Stimulated activated CD8-positive, alpha-beta memory T cell treated with anti-CD3 and anti-CD28 coated beads, Interleukin-15, amount 100 ng/mL, for 1 hour (primary cell): Measurements from ENCODE around the gene BEST3.
"Not testable (repeated sequence)": the region's sequence is repeated elsewhere in the genome, so short reads cannot be mapped to it uniquely, and the experiment has no call there.

Experiments
- DNase-seq: peaks from one replicate; pipeline ENCODE4 v3.0.0-alpha.2; 2020; ENCODE audit warnings: low read depth

Gene BEST3

DNA sequence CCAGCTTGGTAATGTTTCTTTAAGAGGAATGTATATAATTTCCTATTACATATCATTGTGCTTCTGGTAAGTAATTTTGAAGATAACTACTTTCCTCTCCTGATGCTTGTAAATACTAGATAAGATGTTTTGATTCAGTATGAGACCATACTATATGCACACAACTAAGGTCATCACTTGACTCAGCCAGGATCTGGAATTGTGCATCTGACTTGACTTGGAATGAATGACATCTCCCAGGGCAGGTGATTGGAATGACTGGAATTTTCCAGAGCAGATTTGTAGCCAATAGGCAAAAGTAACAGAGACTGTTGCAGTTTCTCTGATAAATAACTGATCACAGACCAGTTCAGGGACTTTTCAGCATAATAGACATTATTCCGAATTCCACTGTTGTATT is 11.1 kb downstream of the BEST3 start:
- no peak for DNase-seq

DNA sequence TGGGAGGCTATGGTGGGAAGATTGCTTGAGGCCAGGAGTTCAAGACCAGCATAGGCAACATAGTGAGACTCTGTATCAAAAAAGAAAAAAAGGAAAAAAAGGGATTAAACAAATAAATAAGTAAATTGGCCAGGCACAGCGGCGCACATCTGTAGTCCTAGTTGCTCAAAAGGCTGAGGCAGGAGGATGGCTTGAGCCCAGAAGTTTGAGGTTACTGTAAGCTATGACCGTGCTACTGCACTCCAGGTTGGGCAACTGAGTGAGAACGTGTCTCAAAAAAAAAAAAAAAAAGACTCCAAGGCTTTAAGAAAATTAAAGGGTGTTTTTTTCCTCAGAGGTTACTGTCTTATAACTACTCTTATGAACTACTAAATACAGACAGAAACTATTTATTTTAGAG is 11.7 kb downstream of the BEST3 start:
- no peak for DNase-seq

DNA sequence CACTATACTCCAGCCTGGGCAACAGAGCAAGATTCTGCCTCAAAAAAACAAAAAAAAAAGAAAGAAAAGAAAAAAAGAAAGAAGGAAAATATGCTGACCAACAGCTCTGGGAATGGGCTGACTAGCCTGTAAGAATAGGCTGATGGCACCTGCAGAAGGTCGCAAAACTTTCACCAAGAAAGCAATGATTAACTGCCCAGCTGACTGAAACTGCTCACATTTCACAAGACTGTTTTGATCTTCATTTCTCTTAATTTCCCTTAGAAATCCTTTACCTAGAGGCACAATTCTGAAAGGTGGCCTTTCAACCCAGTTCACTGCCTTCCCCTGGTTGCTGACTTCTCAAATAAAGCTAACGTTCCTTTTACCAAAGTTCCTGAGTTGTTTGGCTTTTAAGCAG is 12.4 kb downstream of the BEST3 start:
- no peak for DNase-seq

DNA sequence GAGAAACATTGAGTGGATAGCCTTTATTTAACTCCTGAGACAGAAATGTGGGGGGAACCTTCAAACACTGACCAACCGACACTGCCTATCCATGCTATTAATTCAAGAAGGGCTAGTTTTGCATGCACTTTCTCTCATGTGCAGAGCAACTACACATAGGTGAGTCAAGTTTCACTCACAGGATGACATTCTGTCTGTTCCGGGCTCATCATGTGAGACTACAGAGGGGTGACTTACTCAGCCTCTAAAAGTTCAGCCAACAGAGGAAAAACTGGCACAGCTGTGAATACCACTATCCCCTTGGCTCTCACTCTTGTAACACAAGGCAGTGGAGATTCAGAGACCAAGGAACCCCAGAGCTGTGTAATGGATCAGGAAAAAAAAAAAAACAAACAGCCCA is 13.3 kb downstream of the BEST3 start:
- DNase-seq: no peak

- no peak for DNase-seq
Measured at GRCh38 chr12:69684466-69684865, 14.6 kb downstream of the BEST3 start.

DNA sequence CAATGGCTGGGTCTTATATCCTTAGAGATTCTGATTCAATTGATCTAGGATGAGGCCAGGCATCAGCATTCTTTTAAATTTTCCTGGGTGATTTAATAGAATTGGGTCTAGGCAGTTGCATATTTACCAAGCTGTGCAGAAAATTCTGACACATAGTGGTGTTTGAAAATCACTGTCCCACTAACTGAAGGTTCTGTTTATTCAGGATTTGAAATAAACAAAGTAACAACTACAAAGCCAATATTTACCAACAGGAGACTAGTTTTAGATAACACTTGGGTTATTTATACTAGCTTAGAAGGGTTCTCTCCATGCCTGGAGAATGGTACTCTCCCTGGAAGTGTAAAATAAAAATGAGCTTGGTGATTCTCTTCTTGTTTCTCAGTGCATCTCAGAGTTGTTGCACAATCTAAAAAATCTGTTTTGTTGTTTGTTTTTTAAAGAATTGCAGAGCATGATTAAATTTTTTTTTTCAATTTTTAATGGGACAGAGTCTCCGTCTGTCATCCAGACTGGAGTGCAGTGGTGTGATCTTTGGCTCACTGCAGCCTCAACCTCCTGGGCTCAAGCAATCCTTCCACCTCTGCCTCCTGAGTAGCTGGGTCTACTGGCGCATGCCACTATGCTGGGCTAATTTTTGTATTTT is 16.9 kb downstream of the BEST3 start:
- no peak for DNase-seq

DNA sequence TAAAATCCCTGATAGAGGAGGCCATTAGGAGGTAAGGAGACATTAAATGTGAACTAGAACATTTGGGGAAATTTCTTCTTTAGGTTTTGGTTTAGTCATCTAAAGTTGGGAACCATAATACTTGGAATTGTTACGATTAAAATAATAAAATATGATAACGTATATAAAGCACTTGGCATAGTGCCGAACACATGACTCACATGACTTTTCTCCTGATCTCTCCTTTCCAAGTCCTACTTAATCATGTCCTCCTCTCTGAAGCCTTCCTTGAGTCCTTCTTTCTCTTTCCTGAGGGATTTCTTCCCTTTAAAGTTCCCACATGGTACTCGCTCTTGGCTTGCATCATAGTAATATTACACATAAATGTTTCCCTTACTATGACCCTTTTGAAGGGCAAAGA is 20.0 kb downstream of the BEST3 start:
- no peak for DNase-seq

- no peak for DNase-seq
Measured at GRCh38 chr12:69676257-69677012, 22.7 kb downstream of the BEST3 start.

DNA sequence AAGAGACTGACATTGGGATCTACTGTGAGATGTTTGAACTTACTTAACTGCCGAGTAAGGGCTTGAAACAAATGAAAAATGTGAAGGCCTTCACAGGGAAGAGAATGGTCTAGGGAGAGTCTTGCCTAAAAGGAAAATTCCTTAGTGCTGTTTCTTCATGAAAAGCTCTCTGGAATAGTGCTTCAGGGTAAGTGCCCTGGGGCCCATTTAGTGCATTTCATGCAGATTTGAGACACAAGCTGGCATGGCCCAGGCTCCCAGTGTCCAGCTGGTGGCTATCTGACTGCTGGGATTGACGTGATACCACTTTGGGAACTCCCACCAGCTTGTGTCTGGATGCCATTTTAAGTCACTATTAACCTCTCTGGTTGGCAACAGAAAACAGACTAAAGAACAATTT is 26.9 kb downstream of the BEST3 start:
- DNase-seq: no peak

- DNase-seq: no peak
Measured at GRCh38 chr12:69671597-69671996, 27.5 kb downstream of the BEST3 start.

GRCh38 chr12:69666798-69667197 is 32.3 kb downstream of the BEST3 start:
- no peak for DNase-seq

- not testable (repeated sequence) for DNase-seq
Measured at GRCh38 chr12:69664930-69665377, 34.1 kb downstream of the BEST3 start.

DNA sequence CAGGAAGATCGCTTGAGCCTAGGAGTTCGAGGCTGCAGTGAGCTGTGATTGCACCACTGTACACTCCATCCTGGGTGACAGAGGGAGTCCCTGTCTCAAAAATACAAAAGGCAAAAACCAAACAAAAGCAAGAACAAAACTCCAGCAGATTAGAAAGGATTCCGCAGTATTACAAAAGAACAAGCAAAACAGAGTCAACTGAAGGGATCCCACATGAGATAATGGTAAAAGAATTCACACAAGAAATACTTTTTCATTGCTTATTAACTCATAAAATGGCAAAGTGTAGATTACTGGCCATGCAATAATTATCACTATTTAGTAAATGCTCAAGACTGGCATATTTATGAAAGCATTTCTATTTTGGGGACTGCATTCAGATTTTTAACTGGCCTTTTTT is 35.4 kb downstream of the BEST3 start:
- DNase-seq: no peak

DNA sequence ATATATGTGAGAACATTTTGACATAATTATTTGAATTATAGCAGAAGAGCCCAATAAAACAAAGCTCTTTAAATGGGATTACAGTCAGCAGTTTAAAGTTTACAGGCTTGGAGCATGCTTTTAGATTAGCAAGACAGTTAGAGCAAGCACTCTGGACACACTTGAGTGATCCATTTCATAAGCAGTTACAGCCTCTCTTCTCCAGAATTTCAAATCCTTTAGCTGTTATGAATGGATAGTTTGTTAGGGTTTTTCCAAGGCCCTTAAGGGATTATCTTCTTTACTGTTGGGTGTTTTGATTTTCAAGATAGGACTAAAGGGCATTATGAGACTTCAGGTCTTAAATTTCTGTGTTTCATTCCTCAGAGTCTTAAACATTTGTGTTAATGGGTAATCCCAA is 36.3 kb downstream of the BEST3 start:
- no peak for DNase-seq

DNA sequence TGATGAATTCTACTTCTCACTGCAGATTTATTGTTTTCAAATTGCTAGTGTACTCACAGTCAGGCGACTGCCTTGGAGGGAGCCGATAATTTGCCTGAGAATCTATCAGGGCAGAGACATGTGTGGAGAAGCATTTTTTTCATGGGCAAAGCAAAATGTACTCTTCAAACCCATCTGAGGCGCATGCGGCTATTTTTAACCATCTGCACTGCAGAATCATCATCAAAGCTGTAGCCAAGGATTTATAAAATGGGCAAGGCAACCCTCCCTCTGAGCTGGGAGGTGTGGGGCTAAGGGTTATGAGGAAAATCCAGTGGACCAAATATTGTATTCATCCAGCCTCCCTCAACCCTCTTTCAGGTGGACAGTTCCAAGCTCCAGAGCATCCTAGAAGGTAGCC is 37.7 kb downstream of the BEST3 start:
- DNase-seq: no peak

- DNase-seq: no peak
Measured at GRCh38 chr12:69660164-69660863, 38.8 kb downstream of the BEST3 start.

DNA sequence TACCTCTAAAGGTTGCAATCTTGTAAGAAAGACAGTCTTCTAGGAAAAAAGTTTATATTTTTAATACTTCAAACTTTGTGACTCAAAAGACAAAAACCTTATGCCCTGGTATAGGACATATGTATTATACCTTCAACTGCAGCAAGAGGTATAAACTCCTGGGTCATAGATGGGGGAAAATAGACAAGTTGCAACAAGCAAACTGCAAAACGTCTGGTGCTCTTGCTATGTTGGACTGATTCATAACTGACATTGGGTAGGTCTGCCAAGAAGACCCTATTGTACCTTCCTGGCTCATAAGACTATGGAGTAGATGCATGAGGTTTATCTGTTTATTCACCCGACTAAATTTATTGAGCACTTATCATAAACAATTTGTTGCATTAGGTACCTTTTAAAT is 40.9 kb downstream of the BEST3 start:
- no peak for DNase-seq

DNA sequence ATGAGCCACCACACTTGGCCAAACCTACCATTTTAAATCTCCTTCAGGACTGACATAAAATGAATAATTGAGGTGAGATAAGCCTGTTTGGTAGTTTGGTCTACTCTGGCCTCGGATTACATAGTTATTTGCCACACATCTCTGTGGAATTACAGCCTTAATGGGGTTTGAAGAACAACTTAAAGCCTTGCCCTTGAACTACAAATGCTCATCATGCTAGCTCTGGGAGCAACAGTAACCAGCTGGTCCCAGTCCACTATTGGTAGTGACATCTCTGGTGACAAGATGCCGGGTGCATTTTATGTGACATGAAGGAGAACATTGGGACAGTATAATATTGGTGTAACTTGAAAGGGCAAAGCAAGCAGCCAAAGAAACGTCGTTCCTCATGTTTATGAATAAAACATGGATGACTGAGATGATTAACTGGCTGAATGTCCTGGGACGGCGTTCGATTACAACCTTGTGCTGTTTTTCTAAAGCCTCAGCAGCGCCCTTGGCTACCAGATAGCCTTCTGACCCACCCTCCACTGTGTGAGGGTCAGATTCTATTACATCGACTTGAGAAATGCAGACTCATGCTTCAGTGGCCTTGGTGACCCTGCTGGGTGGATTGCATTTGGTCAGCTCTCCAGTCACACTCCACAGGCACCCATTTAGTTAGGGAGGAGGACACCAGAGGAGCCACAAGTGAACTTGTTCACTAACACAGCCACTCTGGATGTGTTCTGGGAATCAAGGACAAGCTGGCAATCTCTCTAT is 41.5 kb downstream of the BEST3 start:
- no peak for DNase-seq

DNA sequence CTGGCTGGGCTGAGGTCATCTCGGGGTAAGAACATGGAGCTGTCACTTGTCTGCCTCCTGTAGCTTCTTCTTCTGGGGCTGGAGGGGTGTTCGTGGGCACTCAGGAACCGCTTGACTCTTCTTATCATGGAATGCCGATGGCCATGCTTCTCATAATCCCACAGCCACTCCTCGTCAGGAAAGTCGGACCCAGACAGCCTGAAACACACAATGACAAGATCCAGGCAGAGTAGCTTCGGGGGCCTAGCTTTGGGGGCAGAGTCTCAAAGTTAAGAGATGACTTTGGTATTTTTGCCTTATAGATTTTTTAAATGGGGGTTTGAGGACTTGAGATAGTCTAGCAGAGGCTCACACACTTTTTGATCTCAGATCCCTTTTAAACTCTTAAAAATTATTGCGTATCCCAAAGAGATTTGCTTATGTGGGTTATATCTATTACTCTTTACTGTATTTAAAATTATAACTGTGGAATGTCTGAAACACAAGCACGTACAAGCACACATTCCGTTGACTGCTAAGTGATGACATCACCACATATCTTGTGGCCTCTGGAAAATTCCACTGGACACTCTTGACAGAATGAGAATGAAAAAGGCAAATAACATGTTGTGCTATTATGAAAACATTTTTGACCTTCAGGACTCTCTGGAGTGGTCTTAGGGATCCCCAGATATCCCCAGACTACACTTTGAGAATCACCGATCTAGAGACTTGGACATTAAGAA is 43.3 kb downstream of the BEST3 start:
- no peak for DNase-seq

DNA sequence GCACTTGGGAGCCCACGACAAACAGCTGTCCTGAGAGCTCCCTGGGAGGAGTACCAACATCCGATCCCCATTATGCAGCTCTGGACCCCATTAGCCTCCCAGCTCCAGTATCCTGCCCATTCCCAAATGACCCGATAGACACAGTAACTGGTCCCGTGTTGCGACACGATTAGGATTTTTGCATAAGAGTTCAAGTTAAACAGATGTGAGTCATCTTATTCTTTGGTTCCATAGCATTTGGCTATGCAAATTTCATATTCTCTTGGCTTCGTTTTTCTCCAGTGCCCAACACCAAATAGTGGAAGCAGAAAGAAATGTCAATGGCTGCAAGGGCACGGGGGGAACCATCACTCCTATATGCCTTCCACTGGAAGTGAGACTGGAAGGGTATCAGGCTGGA is 45.4 kb downstream of the BEST3 start:
- DNase-seq: no peak

DNA sequence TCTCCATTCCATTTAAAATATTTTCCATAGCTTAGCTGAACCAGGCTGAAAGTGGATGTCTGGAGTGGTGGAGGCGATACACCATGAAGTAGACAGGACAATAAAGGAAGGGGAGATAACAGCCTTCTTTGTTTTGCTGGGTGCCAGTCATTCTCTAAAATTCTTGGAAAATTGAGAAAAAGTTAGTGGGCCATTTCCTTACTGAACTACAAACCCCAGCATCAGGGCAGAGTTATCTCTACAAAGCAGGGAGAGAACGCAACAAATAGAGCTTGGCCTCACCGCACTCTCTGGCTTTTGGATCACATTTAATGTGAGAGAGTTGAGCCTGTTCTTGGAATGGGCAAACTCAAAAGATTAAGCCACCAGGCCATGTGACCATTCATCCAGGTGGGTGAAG is 47.2 kb downstream of the BEST3 start:
- no peak for DNase-seq

- DNase-seq: no peak
Measured at GRCh38 chr12:69649529-69649928, 49.6 kb downstream of the BEST3 start.
